Right renal cortex interstitium (tissue), 3 donors: ENCODE results near the gene PLK2. TPM values are rescaled to one million over a fixed set of nuclear protein-coding genes. Genes with fewer than 3 reads are reported as not detected.

Source experiments
- DNase-seq, 3 donors: peaks; one replicate each; pipeline ENCODE4 v3.0.0-alpha.2; 2013; ENCODE audit warnings: low read depth in 3 of 3, low spot score in 2 of 3
- polyA plus RNA-seq, 3 donors: library from polyadenylated mRNA; unstranded; fragments of 120-200 nt; gene quantifications; one replicate each; pipeline ENCODE4 v1.2.1, GENCODE V29; 2013; ENCODE audit not compliant: insufficient read length in 3 of 3

The PLK2 gene
- polyA plus RNA-seq, 3 donors: 198 to 220 (median 215) TPM

DNA sequence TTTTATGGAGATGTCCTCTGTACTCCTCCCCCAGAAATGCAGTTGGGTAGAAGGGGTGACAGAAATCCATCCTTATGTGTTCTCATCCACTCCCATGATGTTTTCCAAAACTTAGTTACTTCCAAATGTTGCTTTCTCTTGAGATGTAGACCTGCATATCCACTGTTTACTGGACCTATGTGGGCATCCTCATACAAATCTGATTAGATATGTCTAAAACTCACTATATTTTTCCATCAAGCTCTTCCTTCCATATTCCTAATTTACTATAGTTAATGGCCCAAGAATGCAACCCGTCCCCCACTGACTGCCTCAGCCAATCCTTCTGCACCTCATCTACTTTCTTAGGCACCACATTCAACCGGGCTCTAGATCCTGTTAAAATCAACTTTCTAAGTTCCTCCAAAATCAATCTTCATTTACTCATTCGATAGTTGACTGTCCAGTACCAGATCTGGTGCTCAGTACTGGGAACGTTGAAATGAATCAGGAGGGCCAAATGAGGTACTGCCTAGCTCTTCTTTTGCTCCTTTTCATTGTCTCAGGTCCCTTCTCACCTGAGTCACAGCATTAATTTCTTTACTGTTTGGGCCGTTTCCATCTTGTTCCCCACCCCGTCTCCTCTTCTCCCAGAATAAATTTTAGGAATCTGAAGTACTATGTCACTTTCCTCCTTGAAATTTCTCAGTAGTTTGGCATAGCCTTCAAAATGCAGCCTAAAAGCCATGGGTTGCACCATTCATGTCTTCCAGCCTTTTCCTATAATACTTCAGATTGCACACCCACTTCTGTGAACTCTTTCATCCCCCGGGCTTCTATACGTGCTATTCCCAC, 7.9 kb downstream of the PLK2 start:
- DNase-seq: no peak

GRCh38 chr5:58450811-58451629, 8.9 kb downstream of the PLK2 start:
- DNase-seq: no peak

GRCh38 chr5:58450018-58450417, 9.9 kb downstream of the PLK2 start:
- no peak for DNase-seq

DNA sequence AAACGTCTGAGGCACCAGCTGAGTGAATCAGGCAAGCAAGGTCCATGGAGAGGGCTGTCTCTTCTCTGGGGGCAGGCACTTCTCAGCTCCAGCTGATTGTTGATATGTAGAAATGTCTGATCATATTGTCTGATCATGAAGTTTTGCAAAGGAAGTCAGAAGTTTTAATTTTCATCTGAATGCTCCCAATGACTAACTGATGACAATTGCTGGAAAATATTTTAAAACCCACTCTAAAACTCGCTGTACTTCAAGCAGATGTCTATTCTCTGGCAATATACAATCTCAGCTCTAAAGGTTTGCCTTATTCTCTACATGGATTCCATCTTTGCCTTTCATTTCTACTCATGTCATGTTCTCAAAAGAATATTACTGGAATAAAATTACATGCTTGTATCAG, 12.7 kb downstream of the PLK2 start:
- DNase-seq: no peak

- DNase-seq: no peak
Measured at GRCh38 chr5:58446024-58446423, 13.9 kb downstream of the PLK2 start.

GRCh38 chr5:58444805-58445204, 15.1 kb downstream of the PLK2 start:
- no peak for DNase-seq

- no peak for DNase-seq
Measured at GRCh38 chr5:58440901-58441460, 18.9 kb downstream of the PLK2 start.

DNA sequence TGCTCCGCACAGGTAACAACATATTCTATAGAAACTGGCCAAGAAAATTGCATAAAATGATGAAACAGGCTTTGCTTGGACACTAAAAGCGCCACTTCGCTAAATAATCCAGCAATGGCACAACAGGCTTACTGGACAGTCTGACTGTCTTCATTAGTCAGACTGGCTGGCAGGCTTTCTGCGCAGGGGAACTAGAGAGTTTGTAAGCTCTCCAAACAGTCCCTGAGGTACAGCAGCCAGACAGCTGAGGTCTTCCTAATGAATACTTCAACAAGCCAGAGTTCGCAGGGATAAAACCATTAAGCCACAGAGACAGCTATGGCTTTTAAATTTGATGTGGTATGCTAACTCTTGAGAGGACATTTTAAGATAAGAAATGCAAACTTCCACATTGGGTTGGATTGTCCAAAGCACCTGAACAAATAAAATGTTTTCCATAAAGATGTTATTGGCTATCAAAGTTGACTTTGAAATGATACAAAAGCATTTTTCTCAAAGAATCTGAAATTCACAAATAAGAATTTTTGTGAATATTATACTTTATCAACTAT, 20.7 kb downstream of the PLK2 start:
- no peak for DNase-seq

DNA sequence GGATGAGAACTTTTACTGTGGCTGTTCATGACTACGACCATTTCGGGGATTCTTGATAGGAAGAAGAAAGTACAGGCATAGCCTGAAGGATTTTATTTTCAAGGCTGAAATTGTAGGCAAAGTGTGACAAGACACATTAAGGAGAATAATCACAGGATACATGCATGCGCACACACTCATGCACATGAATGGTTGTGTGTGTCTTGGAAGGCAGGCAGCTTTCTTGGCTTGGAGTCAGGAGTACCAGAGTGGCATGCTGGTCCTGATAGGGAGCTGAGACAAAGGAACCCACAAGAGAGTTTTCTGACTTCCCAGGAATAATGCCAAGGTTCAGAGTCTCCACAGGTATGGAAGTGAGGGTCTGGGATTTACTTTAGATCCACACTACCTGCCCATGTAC, 22.2 kb downstream of the PLK2 start:
- no peak for DNase-seq

DNA sequence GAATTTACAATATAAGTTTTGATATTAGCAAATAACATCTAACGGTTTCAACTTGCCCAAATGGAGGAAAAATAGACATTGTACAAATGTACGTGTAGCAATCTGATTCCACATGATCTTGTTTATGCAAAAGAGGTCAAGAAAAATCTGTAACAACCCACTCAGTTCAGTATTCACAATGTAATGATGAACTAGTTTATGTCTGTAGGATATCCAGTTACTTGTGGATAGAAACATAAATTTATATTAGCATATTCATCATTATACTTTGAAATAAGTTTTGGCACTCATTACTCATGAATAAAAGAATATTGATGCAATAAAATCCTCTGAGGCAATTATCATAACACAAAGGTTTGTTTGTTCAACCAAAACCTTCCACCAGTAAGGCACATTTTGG, 28.1 kb downstream of the PLK2 start:
- DNase-seq: no peak

DNA sequence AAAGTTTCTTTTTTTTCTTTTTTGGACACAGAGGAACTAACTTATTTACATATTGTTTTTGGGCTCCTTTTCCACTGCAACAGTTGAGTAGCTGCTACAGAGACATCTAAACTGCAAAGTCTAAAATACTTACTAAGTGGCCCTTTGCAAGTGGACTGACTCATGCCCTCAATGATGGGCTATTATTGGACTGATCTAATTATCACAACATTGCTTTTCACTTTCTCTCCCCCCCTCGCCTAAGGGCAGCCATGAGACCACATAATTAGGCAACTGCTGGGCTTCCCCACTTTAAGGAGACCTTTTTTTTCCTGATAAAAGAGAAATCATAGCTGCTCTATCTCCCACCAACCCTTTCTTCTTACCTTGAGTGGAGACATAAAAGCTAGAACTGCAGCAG, 47.0 kb downstream of the PLK2 start:
- no peak for DNase-seq

- DNase-seq: no peak
Measured at GRCh38 chr5:58412081-58412480, 47.8 kb downstream of the PLK2 start.

DNA sequence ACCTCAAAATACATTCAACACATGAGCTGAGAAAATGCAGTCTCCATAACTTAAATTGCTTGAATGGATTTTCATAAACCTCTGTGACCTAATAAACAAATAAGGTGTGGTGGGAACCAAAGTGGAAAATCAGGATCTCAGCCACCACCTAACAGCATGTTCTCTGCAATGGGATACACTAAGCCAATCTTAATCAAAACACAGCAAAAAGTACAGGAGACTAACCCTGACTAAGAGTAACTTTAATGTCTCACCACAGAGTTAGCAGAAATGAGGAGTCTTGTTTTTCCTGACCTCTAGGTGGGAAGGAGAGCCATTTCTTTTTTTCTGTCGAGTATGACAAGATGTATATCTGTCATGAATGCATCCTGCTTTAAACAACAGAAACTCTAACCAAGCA, 48.5 kb downstream of the PLK2 start:
- no peak for DNase-seq

- DNase-seq: peak in 2 of 3 donors; percentile 12 to 19
Measured at GRCh38 chr5:58410441-58410840, 49.4 kb downstream of the PLK2 start.

GRCh38 chr5:58407042-58407719, 52.7 kb downstream of the PLK2 start:
- no peak for DNase-seq

DNA sequence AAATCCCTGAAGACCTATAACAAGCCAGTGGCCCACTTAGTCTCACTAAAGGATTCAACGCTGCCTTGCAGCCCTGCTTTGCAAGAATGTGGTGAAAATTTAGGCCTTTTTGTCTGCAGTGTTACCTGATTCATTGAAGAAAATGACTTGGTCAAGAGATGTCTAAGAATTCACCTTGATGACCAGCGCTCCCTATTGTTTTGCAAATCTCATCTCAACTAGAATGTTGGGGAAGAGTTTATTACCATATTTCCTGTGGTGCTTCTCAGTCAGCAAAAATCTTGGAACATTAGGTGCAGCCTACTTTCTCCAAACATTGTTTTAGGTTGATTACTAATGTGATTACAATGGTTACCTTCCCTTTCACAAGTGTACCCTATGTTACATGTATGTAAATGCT, 53.5 kb downstream of the PLK2 start:
- DNase-seq: no peak

DNA sequence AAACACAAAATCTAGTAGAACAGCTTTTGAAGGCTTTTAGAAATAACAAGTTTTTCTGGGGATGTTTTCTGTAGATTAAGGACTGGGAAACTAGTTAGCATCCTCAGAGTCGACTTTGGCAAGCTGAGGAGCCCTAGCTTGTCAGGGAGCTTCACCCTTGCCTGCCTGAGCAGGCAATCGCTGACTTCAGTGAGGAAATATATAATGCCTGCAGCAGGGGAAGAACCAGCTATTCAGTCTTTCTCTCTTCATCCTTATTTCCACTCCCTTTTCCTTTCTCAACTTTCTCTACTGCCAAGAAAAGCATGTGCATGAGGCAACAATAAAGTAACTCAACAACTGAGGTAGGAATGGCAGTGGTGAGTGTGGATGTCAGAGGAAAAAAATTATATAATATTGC, 54.7 kb downstream of the PLK2 start:
- DNase-seq: no peak

- DNase-seq: no peak
Measured at GRCh38 chr5:58404734-58405133, 55.2 kb downstream of the PLK2 start.
